ENCODE results near the gene CACNA1S. TPM values are rescaled to one million over a fixed set of nuclear protein-coding genes. Genes with fewer than 3 reads are reported as not detected.

Gene CACNA1S
- total RNA-seq, 1 experiment from 2014 or later = not detected

GRCh38 chr1:201050515-201051277 lies 61.5 kb downstream of the CACNA1S start:
- no CpG with 5 or more reads among the region's 5 CpGs for WGBS (ENCODE audit: extremely low coverage, insufficient read length, low lambda C conversion rate)
- Histone ChIP-seq H3K79me1 (ENCODE audit: insufficient read depth, low read depth, low read length, poor library complexity, severe bottlenecking) (no peaks in the 10 kb centered on the region), H3K27me3 (ENCODE audit: insufficient read depth, low read length) (no peaks in the 10 kb centered on the region), H3K56ac (ENCODE audit: insufficient read length, low read depth, low read length) (no peak overlapping the region), H3K14ac (ENCODE audit: insufficient read depth, low read length) (no peak overlapping the region), H3K4ac (ENCODE audit: low read depth, low read length) (no peak overlapping the region), H3K18ac (ENCODE audit: insufficient read length, low read depth, low read length) (no peak overlapping the region), H2AFZ (ENCODE audit: low read length) (no peak overlapping the region), H4K5ac (ENCODE audit: insufficient read length, low read depth, low read length) (no peak overlapping the region), H2BK20ac (ENCODE audit: low read depth, low read length, poor library complexity, severe bottlenecking) (no peak overlapping the region), H4K8ac (replicated peaks; ENCODE audit: insufficient read length, low read depth, low read length) (no peak overlapping the region), H3K9ac (ENCODE audit: extremely low read depth, insufficient read length, low read length) (no peak overlapping the region), H3T11ph (ENCODE audit: low read length) (no peak overlapping the region), H3K23ac (ENCODE audit: insufficient read length, low read depth, low read length) (no peak overlapping the region), H4K91ac (ENCODE audit: insufficient read length, low read depth, low read length) (no peak overlapping the region), H3K9me3 (ENCODE audit: control insufficient read depth, low read depth, low read length) (no peaks in the 10 kb centered on the region), H2BK5ac (ENCODE audit: insufficient read length, low read length) (no peak overlapping the region), H2BK12ac (ENCODE audit: insufficient read length, low read depth, low read length) (no peak overlapping the region), H2BK120ac (ENCODE audit: low read depth, low read length, poor library complexity, severe bottlenecking) (no peak overlapping the region), H3K4me1 (ENCODE audit: insufficient read depth, low read length) (no peaks in the 10 kb centered on the region), H3K4me2 (ENCODE audit: insufficient read depth, insufficient read length, low read length) (no peak overlapping the region), H4K20me1 (ENCODE audit: control insufficient read depth, insufficient read depth, insufficient read length) (no peaks in the 10 kb centered on the region), H3K27ac (ENCODE audit: insufficient read length, low read depth, low read length) (no peak overlapping the region), H3K23me2 (ENCODE audit: insufficient read length, low read depth, low read length, poor library complexity, severe bottlenecking) (no peaks in the 10 kb centered on the region), H3K79me2 (ENCODE audit: insufficient read depth, low read length) (no peaks in the 10 kb centered on the region), H2AK5ac (ENCODE audit: insufficient read length, low read length) (no peak overlapping the region), H2BK15ac (ENCODE audit: low read depth, low read length) (no peak overlapping the region)
- no peak overlapping the region for H3K4me3 Mint-ChIP-seq
- peaks cover 9% of the 10 kb centered on the region for H3K27me3 Mint-ChIP-seq (ENCODE audit: low read depth)
- DNase-seq = no peak
- H3K36me3 Mint-ChIP-seq (ENCODE audit: insufficient read depth in 1 of 3, low read depth in 3 of 3) = no peaks in the 10 kb centered on the region
- TF ChIP-seq CTCF (conservative IDR thresholded peaks at IDR 0.05) = no peak
- no peak overlapping the region for H3K27ac Mint-ChIP-seq
- no peaks in the 10 kb centered on the region for H3K9me3 Mint-ChIP-seq
- H3K4me1 Mint-ChIP-seq = peaks cover 5 to 22% of the 10 kb centered on the region in 2 experiments

All from H9 (cell line).